K562 (cell line): ENCODE data around the gene NOTCH3. TPM values are rescaled to one million over a fixed set of nuclear protein-coding genes. Genes with fewer than 3 reads are reported as not detected.

Source experiments
- ATAC-seq: fragments of 200-7000 bp; cut with Tn5 transposase; 3 replicates; pipeline ENCODE4 v1.9.1; 2020; ENCODE audit warnings: moderate library complexity
- BruUV-seq: library from RNA; stranded (reverse); fragments of 400-500 nt; replicated peaks from 2 replicates; lab custom pipeline; 2021; lab: Mats Ljungman, UMichigan
- CTCF ChIA-PET: fragments of 300-600 bp; formaldehyde crosslinking; extraction: SDS; loops from one replicate; lab custom pipeline; 2021; ENCODE audit warnings: low intra/inter-chr PET ratio; lab: Yijun Ruan, JAX
- POLR2A ChIA-PET: fragments of 300-600, 350-650 bp; sonication (Branson Sonifier 250); formaldehyde crosslinking; extraction: SDS; loops from one replicate; lab custom pipeline; 2021; ENCODE audit warnings: antibody characterized with exemption, inconsistent platforms; lab: Yijun Ruan, JAX
- DNase-seq, 4 experiments: peaks; one replicate each; pipeline versions ENCODE4 v3.0.0 to v3.0.0-alpha.2; 2011 to 2018; ENCODE audit warnings: low spot score in 3 of 4, mixed read lengths in 3 of 4; ENCODE audit errors: extremely low read depth in 1 of 4
- FAIRE-seq: peaks from 2 replicates; lab custom pipeline; 2011; peaks lifted over from hg19 to GRCh38; lab: Jason Lieb, UNC
- H2AFZ ChIP-seq: 2 replicates; pipeline ENCODE4 v1.6.0; 2011; ENCODE audit warnings: low read depth, low read length, control low read depth, inconsistent platforms
- H3K27ac ChIP-seq: fragments of 200-600 bp; 3 replicates; pipeline ENCODE4 v1.8.0; 2011; ENCODE audit warnings: low read depth, mild to moderate bottlenecking, control low read depth, inconsistent platforms, low read length, moderate library complexity, mixed read lengths; ENCODE audit errors: extremely low read depth
- H3K27me3 ChIP-seq, 2 experiments: fragments of 300-600 bp in 1 of 2; 2 replicates in 1 of 2; 3 replicates in 1 of 2; pipeline versions ENCODE4 v1.6.0 to v1.8.0; 2011; ENCODE audit warnings: inconsistent platforms in 2 of 2, low read length in 2 of 2, mild to moderate bottlenecking in 1 of 2, mixed read lengths in 1 of 2, moderate library complexity in 1 of 2; ENCODE audit not compliant: control insufficient read depth in 2 of 2, insufficient read depth in 2 of 2
- H3K36me3 ChIP-seq: fragments of 300-600 bp; 3 replicates; pipeline ENCODE4 v1.8.0; 2011; ENCODE audit warnings: mild to moderate bottlenecking, low read length, inconsistent platforms; ENCODE audit not compliant: control insufficient read depth, insufficient read depth
- H3K4me1 ChIP-seq, 2 experiments: fragments of 200-600 bp in 1 of 2; replicated peaks in 1 of 2; 2 replicates in 1 of 2; 3 replicates in 1 of 2; pipeline versions ENCODE4 v1.5.1 to v1.8.0; 2011; ENCODE audit warnings: inconsistent platforms in 2 of 2, low read length in 2 of 2, mild to moderate bottlenecking in 1 of 2, mixed read lengths in 1 of 2, moderate library complexity in 1 of 2; ENCODE audit not compliant: control insufficient read depth in 2 of 2, insufficient read depth in 2 of 2
- H3K4me2 ChIP-seq: 2 replicates; pipeline ENCODE4 v1.6.1; 2011; ENCODE audit warnings: low read length, control low read depth, inconsistent platforms, mixed read lengths; ENCODE audit not compliant: insufficient read depth
- H3K4me3 ChIP-seq: fragments of 200-600 bp; sonication (generic), shearing (Covaris generic); 2 replicates; pipeline ENCODE4 v1.5.1; 2016; ENCODE audit warnings: control low read depth, inconsistent platforms
- H3K79me2 ChIP-seq: fragments of 200-600 bp; 3 replicates; pipeline ENCODE4 v1.8.0; 2011; ENCODE audit warnings: low read length, inconsistent platforms; ENCODE audit not compliant: control insufficient read depth, insufficient read depth
- H3K9ac ChIP-seq, 2 experiments: 2 replicates each; pipeline versions ENCODE4 v1.6.0 to v1.6.1; 2011; ENCODE audit warnings: low read depth in 2 of 2, low read length in 2 of 2, control low read depth in 1 of 2, inconsistent platforms in 1 of 2, mild to moderate bottlenecking in 1 of 2, mixed read lengths in 1 of 2; ENCODE audit not compliant: insufficient read depth in 1 of 2
- H3K9me1 ChIP-seq: one replicate; pipeline ENCODE4 v1.6.0; 2011; ENCODE audit warnings: inconsistent platforms, mild to moderate bottlenecking, low read length, moderate library complexity; ENCODE audit not compliant: control insufficient read depth, insufficient read depth
- H3K9me3 ChIP-seq: replicated peaks from 2 replicates; pipeline ENCODE4 v1.5.1; 2011; ENCODE audit warnings: low read depth, low read length, inconsistent platforms; ENCODE audit not compliant: control insufficient read depth, insufficient read depth
- H4K20me1 ChIP-seq: replicated peaks from 2 replicates; pipeline ENCODE4 v1.6.1; 2011; ENCODE audit warnings: low read length, inconsistent platforms, mixed read lengths; ENCODE audit not compliant: control insufficient read depth, insufficient read depth
- ESRRA ChIP-seq: fragments of 450-650 bp; IDR thresholded peaks from 2 replicates; pipeline ENCODE4 v1.6.1; 2014; ENCODE audit warnings: low read depth, mild to moderate bottlenecking, moderate library complexity, borderline replicate concordance
- RBM25 ChIP-seq: fragments of 200-400 bp; formaldehyde crosslinking; IDR thresholded peaks from 2 replicates; pipeline ENCODE4 v1.6.1; 2018; ENCODE audit warnings: low read length, low read depth, moderate library complexity; ENCODE audit not compliant: severe bottlenecking
- ZKSCAN1 ChIP-seq: fragments of 150-350 bp; IDR thresholded peaks from 2 replicates; pipeline ENCODE4 v1.6.1; 2016; ENCODE audit warnings: low read depth, low read length
- ZKSCAN3 ChIP-seq: fragments of 250-450 bp; sonication (Bioruptor Pico); IDR thresholded peaks from 2 replicates; pipeline ENCODE4 v1.4.0; 2020
- WGBS: fragments of 100-300 bp; shearing (Covaris generic); methylation state at CpG from one replicate; pipeline ENCODE4 v1.1.6; 2016; ENCODE audit warnings: low coverage, mixed read lengths; ENCODE audit not compliant: insufficient coverage; ENCODE audit errors: missing lambda C conversion rate; 5-methylcytosine and 5-hydroxymethylcytosine counted together
- in situ Hi-C: fragments of 300-500 bp; cut with MboI; formaldehyde crosslinking; loops from 4 replicates; pipeline ENCODE4 v1.15.0; 2018; ENCODE audit warnings: inconsistent platforms, mixed read lengths
- intact Hi-C: fragments of 100-400 bp; cut with micrococcal nuclease; formaldehyde crosslinking; loops from 2 replicates; pipeline ENCODE4 v1.14.2; 2022
- polyA plus RNA-seq, 8 experiments: library from polyadenylated mRNA; depleted of rRNA in 4 of 8; stranded (reverse) in 5 of 8; unstranded in 3 of 8; fragments of >200 nt; fragmentation: Nextera tagmentation in 2 of 8; fragmentation: Illumina TruSeq in 1 of 8; extraction: Ambion mirVana in 2 of 8; extraction: Trizol in 1 of 8; gene quantifications; 2 replicates each; pipeline versions ENCODE4 v1.2.1 to v1.2.3, GENCODE V29; 2011 to 2014; ENCODE audit warnings: inconsistent platforms in 1 of 8, missing spikeins in 1 of 8
- total RNA-seq, 7 experiments: library from RNA; depleted of rRNA in 6 of 7; stranded (reverse); fragments of >200 nt in 6 of 7; fragmentation: Illumina TruSeq in 2 of 7; extraction: Trizol in 2 of 7; gene quantifications; 2 replicates each; pipeline versions ENCODE4 v1.2.1 to v1.2.3, GENCODE V29; 2011 to 2021; ENCODE audit warnings: low replicate concordance in 1 of 7
- TF ChIP-seq, protein P1 (sequence below): fragments of 250-450 bp; sonication (Bioruptor Pico); IDR thresholded peaks from 2 replicates; pipeline ENCODE4 v1.4.0; 2020; ENCODE audit warnings: mild to moderate bottlenecking
- TF ChIP-seq, protein P2 (sequence below): sonication (generic); formaldehyde crosslinking; IDR thresholded peaks from 2 replicates; pipeline ENCODE4 v1.8.0; 2023; ENCODE audit warnings: mild to moderate bottlenecking, missing genetic modification reagents

Gene NOTCH3
- total and polyA plus RNA-seq, 9 of the 15 experiments (the other 6 are each of a cell fraction or from before 2014, with no cell fraction given) = under 0.01 to 1.2 (median 0.16) TPM

DNA sequence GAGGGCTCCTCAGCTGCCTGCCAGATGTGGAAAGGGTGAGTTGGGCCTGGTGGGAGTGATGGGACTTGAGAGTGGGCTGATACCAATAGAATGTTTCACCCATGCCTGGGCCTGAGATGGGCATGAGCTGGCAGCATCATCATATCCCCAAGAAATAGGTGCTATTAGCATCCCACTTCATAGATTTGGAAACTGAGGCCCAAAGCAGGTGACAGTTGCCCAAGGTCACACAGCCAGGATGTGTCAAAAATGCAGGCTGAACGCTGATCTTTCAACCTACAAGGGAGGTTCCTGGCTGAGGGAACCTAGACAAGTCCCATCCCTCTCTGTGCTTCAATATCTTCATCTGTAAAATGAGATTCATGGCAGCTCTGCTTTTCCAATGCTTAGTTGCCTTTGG is 89.0 kb downstream of the NOTCH3 start:
- H3K36me3 ChIP-seq = peaks cover under 1% of the 10 kb centered on the region; the same call in 1 of the 3 replicates
- no TSS peak for BruUV-seq
- no peak for FAIRE-seq
- H4K20me1 ChIP-seq = no peaks in the 10 kb centered on the region
- H3K79me2 ChIP-seq = no peaks in the 10 kb centered on the region
- no peak for ATAC-seq
- H3K4me3 ChIP-seq = no peak overlapping the region
- no peaks in the 10 kb centered on the region for H3K9me1 ChIP-seq
- intact Hi-C loops (no loop called here), in situ Hi-C loops (no loop called here)
- no peak overlapping the region for H2AFZ ChIP-seq
- CTCF ChIA-PET = no interaction called here
- WGBS = 0% methylated on average over 1 of the region's 1 CpG
- H3K9ac ChIP-seq = no peak overlapping the region
- POLR2A ChIA-PET = interaction anchor here (0.6 to 0.7 kb wide), 2 partner anchors 60 to 1030 kb away, joined by 3 to 5 read pairs; no protein-coding TSS in a partner anchor
- H3K4me2 ChIP-seq = no peak overlapping the region
- no peak for DNase-seq
- H3K27me3 ChIP-seq = peaks cover 7 to 30% of the 10 kb centered on the region in 2 experiments; a peak in 3 of 5 replicates
- peaks cover 0 to 20% of the 10 kb centered on the region in 2 experiments; a peak in 2 of 5 replicates for H3K4me1 ChIP-seq
- TF ChIP-seq ESRRA (peak; percentile 58; the same call in 1 of the 2 replicates), ZKSCAN3 (CRISPR knock-in tag) (no peak), RBM25 (peak; percentile 49)
- TF ChIP-seq, all 486 proteins: peak for 2
- Histone ChIP-seq H3K27ac (no peak overlapping the region), H3K9me3 (no peaks in the 10 kb centered on the region)

DNA sequence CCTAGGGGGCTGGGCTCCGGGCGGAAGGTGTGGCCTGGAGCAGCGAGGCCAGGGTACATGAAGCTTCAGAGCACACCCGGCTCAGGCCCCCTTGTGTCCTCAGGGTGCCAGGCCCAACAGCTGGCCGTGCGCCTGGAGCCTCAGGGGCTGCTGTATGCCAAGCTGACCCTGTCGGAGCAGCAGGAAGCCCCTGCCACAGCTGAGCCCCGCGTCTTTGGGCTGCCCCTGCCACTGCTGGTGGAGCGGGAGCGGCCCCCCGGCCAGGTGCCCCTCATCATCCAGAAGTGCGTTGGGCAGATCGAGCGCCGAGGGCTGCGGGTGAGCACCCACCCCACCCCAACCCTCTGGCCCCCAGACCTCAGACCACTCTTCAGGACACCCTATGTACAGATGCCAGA is 90.4 kb downstream of the NOTCH3 start:
- ATAC-seq (no peak), DNase-seq (no peak), FAIRE-seq (no peak)
- intact Hi-C loops (no loop called here), in situ Hi-C loops (no loop called here)
- H3K4me2 ChIP-seq = no peak overlapping the region
- no peak overlapping the region for H3K27ac ChIP-seq
- WGBS = 2% methylated on average over 8 of the region's 17 CpGs
- no peaks in the 10 kb centered on the region for H4K20me1 ChIP-seq
- no peaks in the 10 kb centered on the region for H3K9me1 ChIP-seq
- peaks cover 7 to 31% of the 10 kb centered on the region in 2 experiments; a peak in 3 of 5 replicates for H3K27me3 ChIP-seq
- TF ChIP-seq, protein P1, sequence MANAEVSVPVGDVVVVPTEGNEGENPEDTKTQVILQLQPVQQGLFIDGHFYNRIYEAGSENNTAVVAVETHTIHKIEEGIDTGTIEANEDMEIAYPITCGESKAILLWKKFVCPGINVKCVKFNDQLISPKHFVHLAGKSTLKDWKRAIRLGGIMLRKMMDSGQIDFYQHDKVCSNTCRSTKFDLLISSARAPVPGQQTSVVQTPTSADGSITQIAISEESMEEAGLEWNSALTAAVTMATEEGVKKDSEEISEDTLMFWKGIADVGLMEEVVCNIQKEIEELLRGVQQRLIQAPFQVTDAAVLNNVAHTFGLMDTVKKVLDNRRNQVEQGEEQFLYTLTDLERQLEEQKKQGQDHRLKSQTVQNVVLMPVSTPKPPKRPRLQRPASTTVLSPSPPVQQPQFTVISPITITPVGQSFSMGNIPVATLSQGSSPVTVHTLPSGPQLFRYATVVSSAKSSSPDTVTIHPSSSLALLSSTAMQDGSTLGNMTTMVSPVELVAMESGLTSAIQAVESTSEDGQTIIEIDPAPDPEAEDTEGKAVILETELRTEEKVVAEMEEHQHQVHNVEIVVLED (CRISPR knock-in tag) = no peak
- TF ChIP-seq, protein P2, sequence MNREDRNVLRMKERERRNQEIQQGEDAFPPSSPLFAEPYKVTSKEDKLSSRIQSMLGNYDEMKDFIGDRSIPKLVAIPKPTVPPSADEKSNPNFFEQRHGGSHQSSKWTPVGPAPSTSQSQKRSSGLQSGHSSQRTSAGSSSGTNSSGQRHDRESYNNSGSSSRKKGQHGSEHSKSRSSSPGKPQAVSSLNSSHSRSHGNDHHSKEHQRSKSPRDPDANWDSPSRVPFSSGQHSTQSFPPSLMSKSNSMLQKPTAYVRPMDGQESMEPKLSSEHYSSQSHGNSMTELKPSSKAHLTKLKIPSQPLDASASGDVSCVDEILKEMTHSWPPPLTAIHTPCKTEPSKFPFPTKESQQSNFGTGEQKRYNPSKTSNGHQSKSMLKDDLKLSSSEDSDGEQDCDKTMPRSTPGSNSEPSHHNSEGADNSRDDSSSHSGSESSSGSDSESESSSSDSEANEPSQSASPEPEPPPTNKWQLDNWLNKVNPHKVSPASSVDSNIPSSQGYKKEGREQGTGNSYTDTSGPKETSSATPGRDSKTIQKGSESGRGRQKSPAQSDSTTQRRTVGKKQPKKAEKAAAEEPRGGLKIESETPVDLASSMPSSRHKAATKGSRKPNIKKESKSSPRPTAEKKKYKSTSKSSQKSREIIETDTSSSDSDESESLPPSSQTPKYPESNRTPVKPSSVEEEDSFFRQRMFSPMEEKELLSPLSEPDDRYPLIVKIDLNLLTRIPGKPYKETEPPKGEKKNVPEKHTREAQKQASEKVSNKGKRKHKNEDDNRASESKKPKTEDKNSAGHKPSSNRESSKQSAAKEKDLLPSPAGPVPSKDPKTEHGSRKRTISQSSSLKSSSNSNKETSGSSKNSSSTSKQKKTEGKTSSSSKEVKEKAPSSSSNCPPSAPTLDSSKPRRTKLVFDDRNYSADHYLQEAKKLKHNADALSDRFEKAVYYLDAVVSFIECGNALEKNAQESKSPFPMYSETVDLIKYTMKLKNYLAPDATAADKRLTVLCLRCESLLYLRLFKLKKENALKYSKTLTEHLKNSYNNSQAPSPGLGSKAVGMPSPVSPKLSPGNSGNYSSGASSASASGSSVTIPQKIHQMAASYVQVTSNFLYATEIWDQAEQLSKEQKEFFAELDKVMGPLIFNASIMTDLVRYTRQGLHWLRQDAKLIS (CRISPR knock-in tag) = no peak
- TF ChIP-seq ZKSCAN1 = no peak
- no peaks in the 10 kb centered on the region for H3K79me2 ChIP-seq
- no peaks in the 10 kb centered on the region for H3K9me3 ChIP-seq
- H3K4me1 ChIP-seq = peaks cover 0 to 20% of the 10 kb centered on the region in 2 experiments; a peak in 2 of 5 replicates
- no peak overlapping the region for H3K9ac ChIP-seq
- no TSS peak for BruUV-seq
- ChIA-PET POLR2A (interaction anchor here (0.5 to 1.0 kb wide), 2 partner anchors 14 to 645 kb away, joined by 3 read pairs; no protein-coding TSS in a partner anchor), CTCF (no interaction called here)
- H3K4me3 ChIP-seq = no peak overlapping the region
- H3K36me3 ChIP-seq = no peaks in the 10 kb centered on the region
- no peak overlapping the region for H2AFZ ChIP-seq
